Measurements from ENCODE around the gene SAFB. TPM values are rescaled to one million over a fixed set of nuclear protein-coding genes. Genes with fewer than 3 reads are reported as not detected.
A peak's percentile ranks its signal among the peaks of the same experiment; 100 is the strongest.

Gene SAFB
- 61.1 TPM for total RNA-seq

DNA sequence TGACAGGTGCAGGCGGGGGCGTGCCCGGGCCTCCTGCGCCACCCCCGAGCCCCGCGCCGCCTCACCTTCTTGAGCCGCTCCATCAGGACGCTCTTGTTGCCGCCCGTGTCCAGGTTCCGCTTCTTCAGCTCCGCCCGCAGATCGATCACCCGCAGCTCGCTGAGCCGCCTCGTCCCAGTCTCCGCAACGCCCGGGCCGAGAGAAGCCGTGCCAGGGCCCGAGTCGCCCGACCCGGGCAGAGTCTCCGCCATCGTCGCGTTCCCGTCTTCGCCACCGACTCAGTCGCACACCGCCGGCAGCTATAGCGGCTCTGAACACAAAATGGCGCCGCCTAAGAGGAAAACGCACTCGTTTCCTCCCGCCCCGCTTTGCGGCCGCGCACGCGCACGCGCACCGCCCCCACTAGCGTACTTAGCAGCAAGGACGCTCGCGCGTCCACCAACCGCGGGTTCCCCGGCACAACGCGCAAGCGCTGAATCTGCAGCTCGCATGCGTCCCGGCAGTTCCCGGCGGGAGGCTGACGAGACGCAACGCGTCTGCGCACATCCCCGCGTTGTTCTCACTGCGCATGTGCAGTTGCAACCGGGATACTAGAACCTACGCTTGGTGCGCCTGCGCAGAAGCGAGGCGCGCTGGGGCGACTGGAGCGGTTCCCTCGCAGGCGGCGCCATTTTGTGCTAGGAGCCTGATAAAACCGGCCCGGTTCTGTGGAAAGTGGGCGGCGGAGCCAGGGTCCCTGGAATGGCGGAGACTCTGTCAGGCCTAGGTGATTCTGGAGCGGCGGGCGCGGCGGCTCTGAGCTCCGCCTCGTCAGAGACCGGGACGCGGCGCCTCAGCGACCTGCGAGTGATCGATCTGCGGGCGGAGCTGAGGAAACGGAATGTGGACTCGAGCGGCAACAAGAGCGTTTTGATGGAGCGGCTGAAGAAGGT is at the start of gene SAFB, which contains the start of gene SAFB2:
SAFB (plus strand) TSS at position 619 of the 932 bp plus-strand sequence; CDS start at position 742, 123 bp downstream.
SAFB2 (minus strand) TSS at position 312 of the 932 bp plus-strand sequence; CDS start at position 251, 61 bp downstream.
- H3K4me3 ChIP-seq (ENCODE audit: low read length in 3 of 3): peak within 1 kb of the TSS; percentile 88 to 99 (median 98)
- no peaks in the 10 kb centered on the region for H3K9me3 ChIP-seq (ENCODE audit: control insufficient read depth in 3 of 3, low read length in 3 of 3)
- H3K27ac ChIP-seq (ENCODE audit: low read depth, low read length): peak within 1 kb of the TSS; percentile 97
- H3K27me3 ChIP-seq (ENCODE audit: control insufficient read depth in 3 of 3, insufficient read depth in 3 of 3, low read length in 3 of 3): no peaks in the 10 kb centered on the region
- H3K9ac ChIP-seq (ENCODE audit: low read depth in 1 of 3, low read length in 3 of 3): peak within 1 kb of the TSS; percentile 98 to 99 (median 98)
- H3K36me3 ChIP-seq (ENCODE audit: control insufficient read depth in 3 of 3, insufficient read depth in 3 of 3, low read length in 3 of 3): peaks cover 29 to 45% (median 39%) of the 10 kb centered on the region in 3 donors
- peaks cover 65 to 68% (median 67%) of the 10 kb centered on the region in 3 donors for H3K4me1 ChIP-seq (ENCODE audit: control insufficient read depth in 3 of 3, insufficient read depth in 3 of 3, low read length in 3 of 3)

DNA sequence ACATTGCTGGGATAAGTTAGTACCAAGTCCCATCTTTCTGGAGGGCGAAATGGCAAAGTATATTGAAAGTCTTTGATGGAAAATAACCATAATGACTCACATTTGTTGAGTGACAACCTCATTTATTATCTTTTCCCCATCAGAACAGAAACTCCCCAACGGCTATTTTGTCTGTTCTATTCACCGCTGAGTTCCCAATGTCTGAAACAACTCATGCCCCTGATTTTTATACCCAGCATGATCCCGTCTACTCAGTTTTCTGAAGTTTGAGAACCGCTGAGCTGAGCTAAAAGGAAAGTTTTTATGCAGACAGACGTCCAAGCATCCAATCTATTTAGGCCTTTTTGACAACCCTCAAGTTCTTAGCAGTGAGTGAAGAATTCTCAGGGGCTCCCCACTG is 47.3 kb upstream of the SAFB start:
- Histone ChIP-seq H3K27ac (ENCODE audit: low read depth, low read length) (no peak overlapping the region), H3K4me1 (ENCODE audit: control insufficient read depth in 3 of 3, insufficient read depth in 3 of 3, low read length in 3 of 3) (peaks cover 0 to 4% (median 0%) of the 10 kb centered on the region in 3 donors), H3K36me3 (ENCODE audit: control insufficient read depth in 3 of 3, insufficient read depth in 3 of 3, low read length in 3 of 3) (no peaks in the 10 kb centered on the region), H3K9ac (ENCODE audit: low read depth in 1 of 3, low read length in 3 of 3) (no peak overlapping the region), H3K4me3 (ENCODE audit: low read length in 3 of 3) (no peak overlapping the region), H3K27me3 (ENCODE audit: control insufficient read depth in 3 of 3, insufficient read depth in 3 of 3, low read length in 3 of 3) (no peaks in the 10 kb centered on the region), H3K9me3 (ENCODE audit: control insufficient read depth in 3 of 3, low read length in 3 of 3) (no peaks in the 10 kb centered on the region)

DNA sequence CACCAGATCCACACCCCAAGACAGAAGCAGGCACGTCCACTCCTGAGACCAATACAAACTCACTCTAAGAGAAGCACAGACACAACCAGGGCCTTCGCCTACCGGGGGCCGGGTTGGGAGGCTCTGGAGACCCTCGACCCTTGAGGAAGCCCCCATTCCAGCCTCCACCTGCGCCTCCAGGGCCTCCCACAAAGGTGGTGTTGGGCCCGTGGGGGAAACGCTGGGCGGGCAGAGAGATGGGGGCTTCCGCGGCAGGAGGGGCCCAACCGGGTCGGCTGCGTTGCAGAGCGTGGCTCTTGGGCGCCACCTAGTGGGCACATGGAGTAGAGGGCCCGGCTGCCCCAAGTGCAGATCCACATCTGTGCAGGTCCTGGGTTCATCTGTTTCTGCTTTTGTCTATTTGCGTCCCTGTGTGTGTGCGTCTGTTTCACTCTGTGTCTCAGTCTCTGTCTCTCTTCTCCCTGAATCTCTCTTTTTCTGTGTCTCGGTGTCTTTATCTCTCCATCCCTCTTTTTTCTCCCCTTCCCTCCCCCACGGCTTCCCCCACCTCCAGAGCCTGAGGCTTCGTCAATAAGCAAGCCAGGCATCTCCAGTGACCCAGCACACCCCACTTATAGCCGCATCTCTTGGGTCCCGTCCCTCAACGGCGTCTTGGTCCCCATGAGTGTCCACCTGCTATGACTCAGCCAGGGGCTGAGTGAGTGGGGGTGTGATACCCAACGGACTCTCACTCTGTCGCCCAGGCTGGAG is 44.6 kb upstream of the SAFB start:
- Histone ChIP-seq H3K36me3 (ENCODE audit: control insufficient read depth in 3 of 3, insufficient read depth in 3 of 3, low read length in 3 of 3) (peaks cover 5 to 10% (median 9%) of the 10 kb centered on the region in 3 donors), H3K27ac (ENCODE audit: low read depth, low read length) (no peak overlapping the region), H3K4me1 (ENCODE audit: control insufficient read depth in 3 of 3, insufficient read depth in 3 of 3, low read length in 3 of 3) (peaks cover 0 to 4% (median 0%) of the 10 kb centered on the region in 3 donors), H3K27me3 (ENCODE audit: control insufficient read depth in 3 of 3, insufficient read depth in 3 of 3, low read length in 3 of 3) (no peaks in the 10 kb centered on the region), H3K9me3 (ENCODE audit: control insufficient read depth in 3 of 3, low read length in 3 of 3) (no peaks in the 10 kb centered on the region), H3K4me3 (ENCODE audit: low read length in 3 of 3) (no peak overlapping the region), H3K9ac (ENCODE audit: low read depth in 1 of 3, low read length in 3 of 3) (peak overlapping the region in 1 of 3 donors; percentile 54)

DNA sequence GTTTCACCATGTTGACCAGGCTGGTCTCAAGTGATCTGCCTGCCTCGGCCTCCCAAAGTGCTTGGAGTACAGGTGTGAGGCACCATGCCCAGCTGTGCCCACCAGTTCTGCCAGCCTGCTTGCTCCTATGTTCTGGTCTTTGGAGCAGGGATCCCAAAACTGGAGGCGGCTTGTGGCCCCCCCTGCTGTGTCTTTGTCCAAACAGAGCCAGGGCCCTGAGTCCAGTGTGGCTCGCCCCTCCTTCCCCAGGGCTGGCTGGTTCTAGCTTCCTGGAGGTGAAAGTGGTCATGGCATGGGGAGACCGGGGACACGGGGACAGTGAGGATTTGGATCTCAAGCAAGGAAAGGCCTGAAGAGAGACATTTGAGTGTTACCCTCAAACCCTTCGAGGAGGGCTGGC is 43.6 kb upstream of the SAFB start:
- Histone ChIP-seq H3K27me3 (ENCODE audit: control insufficient read depth in 3 of 3, insufficient read depth in 3 of 3, low read length in 3 of 3) (no peaks in the 10 kb centered on the region), H3K9me3 (ENCODE audit: control insufficient read depth in 3 of 3, low read length in 3 of 3) (no peaks in the 10 kb centered on the region), H3K9ac (ENCODE audit: low read depth in 1 of 3, low read length in 3 of 3) (no peak overlapping the region), H3K4me3 (ENCODE audit: low read length in 3 of 3) (no peak overlapping the region), H3K36me3 (ENCODE audit: control insufficient read depth in 3 of 3, insufficient read depth in 3 of 3, low read length in 3 of 3) (peaks cover 5 to 10% (median 9%) of the 10 kb centered on the region in 3 donors), H3K27ac (ENCODE audit: low read depth, low read length) (no peak overlapping the region), H3K4me1 (ENCODE audit: control insufficient read depth in 3 of 3, insufficient read depth in 3 of 3, low read length in 3 of 3) (peaks cover 0 to 4% (median 0%) of the 10 kb centered on the region in 3 donors)

DNA sequence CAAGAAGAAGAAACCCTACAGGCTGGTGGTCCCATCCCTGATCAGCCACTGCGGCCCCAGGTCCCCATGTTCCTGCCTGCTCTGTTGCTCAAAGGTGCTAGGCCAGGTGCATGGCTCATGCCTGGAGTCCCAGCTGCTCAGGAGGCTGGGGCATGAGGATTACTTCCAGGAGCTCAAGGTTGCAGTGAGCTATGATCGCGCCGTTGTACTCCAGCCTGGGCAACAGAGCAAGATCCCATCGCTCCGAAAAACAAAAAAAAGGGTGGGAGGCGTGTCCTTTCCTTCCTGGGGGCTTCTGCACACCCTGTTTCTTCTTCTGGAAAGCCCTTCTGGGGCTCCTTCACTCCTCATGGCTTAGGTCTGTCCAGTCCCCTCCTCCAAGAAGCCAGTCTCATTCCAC is 43.2 kb upstream of the SAFB start:
- Histone ChIP-seq H3K9ac (ENCODE audit: low read depth in 1 of 3, low read length in 3 of 3) (no peak overlapping the region), H3K4me1 (ENCODE audit: control insufficient read depth in 3 of 3, insufficient read depth in 3 of 3, low read length in 3 of 3) (peaks cover 0 to 4% (median 0%) of the 10 kb centered on the region in 3 donors), H3K4me3 (ENCODE audit: low read length in 3 of 3) (no peak overlapping the region), H3K27ac (ENCODE audit: low read depth, low read length) (no peak overlapping the region), H3K27me3 (ENCODE audit: control insufficient read depth in 3 of 3, insufficient read depth in 3 of 3, low read length in 3 of 3) (no peaks in the 10 kb centered on the region), H3K9me3 (ENCODE audit: control insufficient read depth in 3 of 3, low read length in 3 of 3) (no peaks in the 10 kb centered on the region), H3K36me3 (ENCODE audit: control insufficient read depth in 3 of 3, insufficient read depth in 3 of 3, low read length in 3 of 3) (peaks cover 5 to 10% (median 9%) of the 10 kb centered on the region in 3 donors)

DNA sequence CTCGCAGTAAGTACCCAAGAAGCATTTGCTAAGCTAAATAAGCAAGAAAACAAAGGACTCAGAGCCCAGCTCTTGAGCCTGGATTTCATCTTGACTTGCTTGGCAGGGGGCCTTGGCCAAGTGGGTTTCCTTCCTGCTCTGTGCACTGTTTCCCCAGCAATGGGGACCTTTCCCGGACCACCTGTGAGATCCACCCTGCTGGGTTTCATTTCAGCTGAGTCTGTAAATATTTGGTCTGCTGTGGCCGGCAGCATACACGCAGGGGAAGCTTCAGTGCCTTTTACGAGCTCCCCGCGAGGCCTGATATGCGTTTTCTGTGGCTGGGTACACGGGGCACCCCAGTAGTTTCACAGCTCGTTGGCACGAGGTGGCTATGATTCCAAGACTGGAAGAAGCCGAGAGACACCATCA is 42.7 kb upstream of the SAFB start:
- peaks cover 2 to 5% (median 4%) of the 10 kb centered on the region in 3 donors for H3K4me1 ChIP-seq (ENCODE audit: control insufficient read depth in 3 of 3, insufficient read depth in 3 of 3, low read length in 3 of 3)
- H3K9me3 ChIP-seq (ENCODE audit: control insufficient read depth in 3 of 3, low read length in 3 of 3): no peaks in the 10 kb centered on the region
- H3K27ac ChIP-seq (ENCODE audit: low read depth, low read length): no peak overlapping the region
- no peak overlapping the region for H3K4me3 ChIP-seq (ENCODE audit: low read length in 3 of 3)
- H3K27me3 ChIP-seq (ENCODE audit: control insufficient read depth in 3 of 3, insufficient read depth in 3 of 3, low read length in 3 of 3): no peaks in the 10 kb centered on the region
- H3K9ac ChIP-seq (ENCODE audit: low read depth in 1 of 3, low read length in 3 of 3): no peak overlapping the region
- peaks cover 5 to 10% (median 9%) of the 10 kb centered on the region in 3 donors for H3K36me3 ChIP-seq (ENCODE audit: control insufficient read depth in 3 of 3, insufficient read depth in 3 of 3, low read length in 3 of 3)

DNA sequence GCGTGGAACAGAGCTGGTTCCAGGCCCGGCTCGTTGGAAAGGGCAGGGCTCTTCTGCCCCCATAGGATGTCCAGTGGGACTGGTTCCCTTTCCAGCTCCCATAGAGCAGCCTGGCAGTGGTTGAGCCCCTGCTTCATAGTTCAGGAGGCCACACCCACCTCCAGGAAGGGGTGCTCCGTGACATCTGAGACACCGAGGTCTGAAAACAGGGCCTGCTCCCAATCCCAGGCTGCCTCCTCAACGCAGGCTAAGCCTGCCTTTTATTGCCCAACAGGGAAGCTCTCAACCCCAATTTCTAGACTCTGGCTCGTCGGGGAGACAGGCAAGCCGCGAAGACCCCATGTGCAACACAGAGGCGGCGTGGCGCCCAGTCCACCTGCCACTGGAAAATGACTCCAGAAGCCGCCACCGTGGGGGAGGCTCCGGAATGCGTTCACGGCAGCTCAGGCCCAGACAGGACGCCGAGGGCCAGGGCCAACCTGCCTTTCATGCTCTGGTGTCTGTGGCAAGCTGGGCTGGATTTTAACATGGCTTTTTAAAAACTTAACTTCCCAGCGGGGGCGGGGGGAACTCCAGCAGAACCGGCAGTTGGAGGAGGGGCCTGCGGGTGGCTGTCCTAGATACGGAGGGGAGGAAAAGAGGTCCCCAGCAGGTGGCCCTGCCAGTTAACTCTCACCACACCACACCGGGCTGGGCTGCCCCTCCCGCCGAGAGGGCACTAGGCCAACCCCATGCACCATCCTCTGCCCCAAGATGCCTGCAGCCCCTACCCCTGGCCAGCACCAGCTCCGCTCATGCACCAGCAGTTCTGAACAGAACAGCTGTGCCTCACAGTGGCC is 37.2 kb upstream of the SAFB start:
- Histone ChIP-seq H3K9me3 (ENCODE audit: control insufficient read depth in 3 of 3, low read length in 3 of 3) (no peaks in the 10 kb centered on the region), H3K27ac (ENCODE audit: low read depth, low read length) (peak overlapping the region; percentile 64), H3K9ac (ENCODE audit: low read depth in 1 of 3, low read length in 3 of 3) (peak overlapping the region; percentile 16 to 72 (median 21)), H3K27me3 (ENCODE audit: control insufficient read depth in 3 of 3, insufficient read depth in 3 of 3, low read length in 3 of 3) (no peaks in the 10 kb centered on the region), H3K4me3 (ENCODE audit: low read length in 3 of 3) (peak overlapping the region in 2 of 3 donors; percentile 17 to 41), H3K4me1 (ENCODE audit: control insufficient read depth in 3 of 3, insufficient read depth in 3 of 3, low read length in 3 of 3) (peaks cover 28 to 40% (median 33%) of the 10 kb centered on the region in 3 donors), H3K36me3 (ENCODE audit: control insufficient read depth in 3 of 3, insufficient read depth in 3 of 3, low read length in 3 of 3) (peaks cover 48 to 53% (median 50%) of the 10 kb centered on the region in 3 donors)

DNA sequence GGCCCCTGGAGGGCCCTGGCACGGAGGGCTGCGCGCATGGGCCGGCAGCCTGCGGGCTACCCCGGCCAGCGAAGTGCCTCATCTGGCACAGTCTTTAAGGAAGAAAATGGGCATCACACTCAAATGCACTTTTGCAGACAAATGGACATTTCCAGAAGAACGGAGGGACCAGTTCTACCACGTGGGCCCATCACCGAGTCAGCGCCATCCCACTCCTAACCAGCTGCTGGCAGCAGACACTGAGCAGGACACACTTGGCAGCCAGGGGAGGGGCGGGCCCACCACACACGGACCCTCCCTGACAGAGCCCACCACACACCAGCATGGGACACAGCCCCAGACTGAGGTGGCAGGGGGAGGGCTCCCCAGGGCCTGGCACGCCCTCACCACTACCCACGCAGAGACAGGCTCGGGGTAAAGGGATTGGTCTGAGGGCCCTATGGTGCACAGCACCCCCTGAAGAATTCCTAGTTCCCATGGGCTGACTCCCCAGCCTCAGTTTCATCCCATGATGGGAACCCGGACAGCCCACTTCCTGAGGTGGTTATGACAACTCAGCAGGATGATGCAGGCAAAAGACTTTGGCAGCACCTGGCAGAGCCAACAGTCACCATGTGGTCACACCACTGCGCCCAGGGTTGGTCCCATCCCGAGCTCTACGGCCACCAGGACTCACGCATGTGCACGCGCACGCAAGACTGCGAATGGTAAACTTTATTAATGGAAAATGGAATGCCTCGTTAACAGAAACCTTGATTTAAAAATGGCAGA is 36.4 kb upstream of the SAFB start:
- H3K9ac ChIP-seq (ENCODE audit: low read depth in 1 of 3, low read length in 3 of 3): peak overlapping the region in 2 of 3 donors; percentile 16 to 72
- H3K4me1 ChIP-seq (ENCODE audit: control insufficient read depth in 3 of 3, insufficient read depth in 3 of 3, low read length in 3 of 3): peaks cover 28 to 40% (median 33%) of the 10 kb centered on the region in 3 donors
- H3K9me3 ChIP-seq (ENCODE audit: control insufficient read depth in 3 of 3, low read length in 3 of 3): no peaks in the 10 kb centered on the region
- H3K36me3 ChIP-seq (ENCODE audit: control insufficient read depth in 3 of 3, insufficient read depth in 3 of 3, low read length in 3 of 3): peaks cover 50 to 55% (median 55%) of the 10 kb centered on the region in 3 donors
- H3K27ac ChIP-seq (ENCODE audit: low read depth, low read length): peak overlapping the region; percentile 64
- H3K4me3 ChIP-seq (ENCODE audit: low read length in 3 of 3): peak overlapping the region in 1 of 3 donors; percentile 17
- no peaks in the 10 kb centered on the region for H3K27me3 ChIP-seq (ENCODE audit: control insufficient read depth in 3 of 3, insufficient read depth in 3 of 3, low read length in 3 of 3)

All from skeletal muscle tissue (tissue), 4 donors.